Erythroblast (primary cell): ENCODE results near the gene DR1.

Experiments used
- GATA1 ChIP-seq: IDR thresholded peaks from 2 replicates; pipeline ENCODE4 v1.6.1; 2011; ENCODE audit warnings: low read depth, mild to moderate bottlenecking, control low read depth, low read length, moderate library complexity
- POLR2A ChIP-seq: IDR thresholded peaks from 2 replicates; pipeline ENCODE4 v1.6.1; 2011; ENCODE audit warnings: mild to moderate bottlenecking, low read length

GRCh38 chr1:93332368-93332767 is 13.3 kb upstream of the DR1 start:
- no peak for TF ChIP-seq POLR2A
- no peak for TF ChIP-seq GATA1
